Activated CD8-positive, alpha-beta memory T cell treated with anti-CD3 and anti-CD28 coated beads for 24 hours (primary cell): Measurements from ENCODE around the gene UBE2Q2.
A peak's percentile ranks its signal among the peaks of the same experiment; 100 is the strongest.
"Not testable (repeated sequence)": the region's sequence is repeated elsewhere in the genome, so short reads cannot be mapped to it uniquely, and the experiment has no call there.

Experiments
- DNase-seq: peaks from one replicate; pipeline ENCODE4 v3.0.0-alpha.2; 2020

UBE2Q2 gene

DNA sequence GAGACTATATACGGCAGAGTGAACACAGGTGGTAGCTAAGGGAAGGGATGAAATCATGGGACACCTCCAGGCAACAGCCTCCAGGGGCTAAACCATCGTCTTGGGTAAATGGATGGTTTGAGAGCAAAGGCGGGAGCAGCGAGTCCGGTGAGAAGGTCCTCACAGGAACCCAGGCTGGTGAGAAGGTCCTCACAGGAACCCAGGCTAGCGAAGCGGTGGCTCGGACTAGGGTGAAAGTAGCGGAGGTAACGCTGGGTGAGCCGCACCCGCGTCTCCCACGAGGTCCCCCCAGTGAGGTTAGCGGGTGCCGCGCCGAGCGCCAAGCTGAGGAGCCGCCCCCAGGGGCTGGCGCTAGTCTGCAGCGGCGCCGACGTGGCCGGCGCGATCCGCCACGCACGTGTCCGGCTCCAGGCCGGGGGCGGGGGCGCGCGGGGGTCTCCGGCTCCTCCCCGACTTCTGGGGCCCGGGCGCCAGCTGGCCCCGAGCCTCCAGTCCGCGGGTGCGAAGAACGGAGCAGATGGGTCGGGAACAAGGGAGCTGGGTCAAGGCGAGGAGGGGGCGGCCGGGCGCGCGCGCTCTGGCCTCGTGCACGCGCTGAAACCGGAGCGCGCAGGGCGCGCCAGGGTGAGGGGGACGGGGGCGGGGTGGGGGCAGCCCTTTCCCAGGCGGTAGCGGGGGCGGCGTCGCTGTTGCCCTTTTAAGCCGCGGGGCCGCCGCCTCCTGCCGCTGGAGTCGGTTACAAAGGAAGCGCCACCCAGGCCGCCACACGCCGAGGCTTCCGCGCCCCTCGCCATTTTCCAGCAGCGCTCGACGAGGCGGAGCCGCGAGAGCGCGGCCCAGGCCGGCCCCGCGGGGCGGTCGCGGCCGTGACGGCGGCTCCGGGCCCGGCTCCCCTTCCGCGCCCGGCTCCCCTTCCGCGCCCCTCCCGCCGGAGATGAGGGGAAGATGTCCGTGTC, at the start of gene UBE2Q2:
Gene UBE2Q2 (plus strand): TSS at position 726 of the 956 bp plus-strand sequence. CDS start 220 bp downstream, at position 946.
- peak; percentile 88 for DNase-seq

DNA sequence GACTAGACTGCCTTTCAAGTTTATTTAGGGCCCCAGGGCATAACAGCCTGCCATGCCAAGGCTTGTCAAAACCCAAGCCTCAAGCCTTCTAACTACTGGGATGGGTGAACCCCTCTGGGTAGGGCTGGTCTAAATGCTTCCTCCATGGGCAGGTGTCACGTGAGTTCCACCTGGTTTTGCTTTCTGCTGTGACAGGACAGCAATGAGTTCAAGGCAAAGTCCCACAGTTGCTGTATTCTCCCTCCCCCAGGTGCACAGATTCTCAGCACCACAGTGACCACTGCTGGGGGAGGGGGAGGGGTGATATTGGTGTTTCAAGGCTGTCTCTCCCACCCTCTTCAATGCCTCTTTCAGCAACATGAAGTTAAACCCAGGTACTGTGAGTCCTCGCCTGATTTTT, 46.9 kb upstream of the UBE2Q2 start:
- DNase-seq: no peak

DNA sequence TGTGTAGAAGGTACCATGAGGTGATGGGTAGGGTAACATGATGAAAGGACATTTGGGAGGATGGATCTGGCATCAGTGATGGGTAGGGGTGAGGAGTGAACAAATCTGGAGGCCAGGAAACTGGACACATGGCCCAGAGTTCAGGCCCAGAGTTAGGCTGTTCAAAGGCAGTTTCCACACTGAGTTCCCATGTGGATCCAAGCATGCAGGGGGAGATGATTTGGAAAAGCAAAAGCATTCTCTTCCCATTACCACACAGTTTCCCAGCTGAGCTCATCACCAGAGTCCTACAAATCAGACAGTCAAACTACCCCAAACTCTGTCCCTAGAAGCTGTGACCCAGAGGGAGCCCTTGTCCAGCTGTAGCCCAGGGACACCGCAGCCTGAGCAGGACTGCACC, 46.1 kb upstream of the UBE2Q2 start:
- DNase-seq: not testable (repeated sequence)

DNA sequence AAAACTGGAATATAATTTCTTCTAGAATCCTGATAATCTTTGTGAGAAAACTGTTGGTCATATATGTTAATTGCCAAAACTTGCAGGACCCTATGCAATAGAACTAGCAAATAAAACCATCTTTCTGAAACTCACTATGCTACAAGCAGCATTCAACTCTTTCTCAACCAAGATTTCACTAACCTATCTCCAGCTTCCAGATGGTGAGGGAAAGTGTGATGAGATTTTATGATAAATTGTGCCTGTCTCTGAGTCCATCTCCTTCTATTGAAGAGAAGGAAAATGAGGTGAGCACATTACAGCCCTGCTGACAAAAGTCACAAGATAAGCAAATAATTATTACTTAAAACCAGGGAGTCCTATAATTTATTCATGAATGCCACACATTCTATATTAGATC, 44.1 kb upstream of the UBE2Q2 start:
- DNase-seq: no peak

DNA sequence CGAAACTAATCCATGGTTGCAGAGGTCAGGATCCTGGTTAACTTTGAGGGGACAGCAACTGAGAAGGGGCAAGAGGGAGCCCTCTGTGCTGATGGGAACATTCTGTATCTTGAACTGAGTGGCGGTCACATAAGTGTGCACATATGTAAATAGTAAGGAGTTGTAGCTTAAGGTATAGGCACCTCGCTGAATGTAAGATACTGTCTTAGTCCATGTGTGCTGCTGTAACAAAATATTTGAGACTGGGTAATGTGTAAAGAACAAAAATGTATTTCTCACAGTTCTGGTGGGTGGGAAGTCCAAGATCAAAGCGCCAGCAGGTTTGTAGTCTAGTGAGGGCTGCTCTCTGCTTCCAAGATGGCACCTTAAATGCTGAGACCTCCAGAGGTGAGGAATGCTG, 42.8 kb upstream of the UBE2Q2 start:
- not testable (repeated sequence) for DNase-seq

DNA sequence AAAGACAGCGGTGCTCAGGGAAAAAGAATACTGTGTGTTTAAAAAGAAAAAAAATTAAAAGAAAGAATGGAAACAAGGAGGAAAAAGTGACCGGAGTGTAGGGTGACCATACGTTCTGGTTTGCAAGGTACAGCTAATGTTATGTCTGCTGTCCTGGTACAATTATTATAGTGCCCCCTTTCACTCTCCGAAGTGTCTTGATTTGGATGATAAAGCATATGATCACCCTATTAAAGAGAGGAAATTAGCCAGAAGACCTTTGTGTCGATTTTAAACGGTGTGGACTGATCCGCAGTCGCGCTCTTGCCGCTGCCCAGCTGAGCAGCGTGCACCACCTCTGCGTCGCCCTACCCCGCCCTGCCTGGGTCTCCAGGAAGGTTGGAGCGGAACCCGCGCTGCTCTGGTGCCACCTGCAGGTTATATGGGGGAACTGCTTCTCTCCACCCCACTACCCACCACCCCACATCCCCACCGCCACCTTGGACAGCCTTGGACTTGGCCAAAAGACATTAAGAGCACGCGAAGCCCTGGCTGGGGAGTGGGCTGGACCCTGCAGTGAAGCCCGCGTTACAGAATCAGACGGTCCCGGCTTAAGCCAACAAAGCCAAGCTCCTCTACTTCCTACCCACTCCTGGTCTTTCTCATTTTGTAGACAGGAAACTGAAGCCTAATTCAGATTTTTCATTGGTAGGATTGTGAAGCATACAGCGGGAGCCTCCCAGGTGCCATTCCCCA, 41.2 kb upstream of the UBE2Q2 start:
- peak; percentile 90 for DNase-seq

DNA sequence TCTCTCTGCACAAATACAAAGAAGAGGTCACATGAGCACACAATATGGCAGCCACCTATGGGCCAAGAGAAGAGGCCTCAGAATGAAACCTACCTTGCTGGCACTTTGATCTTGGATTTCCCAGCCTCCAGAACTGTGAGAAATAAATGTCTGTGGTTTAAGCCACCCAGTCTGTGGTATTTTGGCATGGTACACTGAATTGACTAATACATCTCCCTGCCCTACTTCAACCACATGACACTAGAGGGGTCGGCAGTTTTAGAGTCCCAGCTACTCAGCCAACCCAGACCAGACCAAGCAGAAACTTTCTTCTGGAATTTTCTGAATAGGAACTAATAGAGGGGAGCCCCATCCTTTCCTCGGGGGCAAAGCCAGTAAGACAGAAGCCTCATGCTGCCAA, 35.8 kb upstream of the UBE2Q2 start:
- DNase-seq: not testable (repeated sequence)

DNA sequence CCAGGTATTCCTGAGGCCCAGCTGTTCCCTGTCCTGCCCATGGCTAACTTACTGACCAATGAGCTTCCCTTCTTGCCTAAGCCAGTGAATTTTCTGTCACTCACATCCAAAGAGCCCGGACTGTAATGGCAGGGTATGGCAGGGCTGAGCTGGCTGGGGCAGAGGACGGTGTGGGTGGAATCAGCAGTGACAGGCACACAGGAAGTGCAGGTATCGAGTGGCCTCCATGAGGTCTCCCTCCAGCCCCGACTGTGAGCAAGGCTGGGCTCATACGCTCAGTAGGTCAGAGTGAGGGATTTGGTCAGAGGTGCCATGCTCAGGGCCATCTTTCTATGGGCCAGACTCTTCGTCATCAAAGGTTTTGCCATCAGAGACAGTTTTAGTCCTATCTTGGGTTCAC, 35.2 kb upstream of the UBE2Q2 start:
- not testable (repeated sequence) for DNase-seq

DNA sequence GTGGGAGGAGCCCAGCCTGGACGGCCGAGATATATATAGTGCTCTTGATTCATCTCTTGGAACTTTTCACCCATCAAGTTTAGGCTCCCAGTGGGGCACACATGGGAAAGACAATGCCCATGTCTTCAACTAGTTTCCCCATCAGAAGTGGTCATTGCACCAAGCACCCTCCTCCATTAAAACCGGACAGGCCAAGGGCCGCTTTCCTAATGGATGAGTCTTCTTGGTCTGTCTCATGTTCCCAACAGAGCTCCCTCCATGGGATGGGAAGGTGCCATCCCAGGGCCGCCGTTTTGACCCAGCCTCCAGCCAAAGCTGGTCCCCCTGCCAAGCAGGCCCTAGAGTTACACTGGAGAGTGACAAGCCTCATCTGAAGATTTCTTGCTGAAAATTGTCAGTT, 34.7 kb upstream of the UBE2Q2 start:
- no peak for DNase-seq

DNA sequence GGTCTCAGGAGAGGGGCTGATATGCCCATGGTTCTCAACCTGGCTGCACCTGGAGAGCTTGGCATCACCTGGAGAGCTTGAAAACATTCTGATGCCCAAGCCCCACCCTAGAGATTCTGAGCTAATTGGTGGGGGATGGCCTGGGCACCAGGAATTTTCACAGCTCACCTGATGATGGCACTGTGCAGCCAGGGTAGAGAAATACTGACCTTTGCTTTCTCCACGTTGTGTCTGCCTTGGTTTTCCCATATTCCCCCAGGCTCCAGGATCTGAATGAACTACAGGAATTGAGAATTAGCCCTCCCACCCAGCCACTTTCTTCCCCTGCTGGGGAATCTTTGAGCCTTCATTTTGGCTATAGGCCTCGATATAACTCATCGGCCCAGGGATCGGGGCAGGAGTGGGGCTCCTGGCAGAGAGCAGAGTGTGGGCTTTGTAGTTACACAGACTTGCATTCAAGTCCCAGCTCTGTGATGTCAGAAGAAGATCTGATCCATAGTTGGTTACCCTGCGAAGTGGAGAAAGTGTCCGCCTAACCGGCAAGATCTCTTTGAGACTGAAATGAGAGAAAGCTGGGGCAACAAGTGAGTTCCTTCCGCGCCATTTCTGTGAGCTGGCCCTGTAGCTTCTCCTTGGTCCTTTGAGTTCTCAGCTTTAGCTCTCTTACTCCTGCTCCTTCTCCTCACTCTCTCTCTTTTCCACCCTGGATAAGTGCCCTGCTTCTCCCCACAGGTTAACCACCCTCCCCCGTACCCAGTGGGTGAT, 33.1 kb upstream of the UBE2Q2 start:
- no peak for DNase-seq

DNA sequence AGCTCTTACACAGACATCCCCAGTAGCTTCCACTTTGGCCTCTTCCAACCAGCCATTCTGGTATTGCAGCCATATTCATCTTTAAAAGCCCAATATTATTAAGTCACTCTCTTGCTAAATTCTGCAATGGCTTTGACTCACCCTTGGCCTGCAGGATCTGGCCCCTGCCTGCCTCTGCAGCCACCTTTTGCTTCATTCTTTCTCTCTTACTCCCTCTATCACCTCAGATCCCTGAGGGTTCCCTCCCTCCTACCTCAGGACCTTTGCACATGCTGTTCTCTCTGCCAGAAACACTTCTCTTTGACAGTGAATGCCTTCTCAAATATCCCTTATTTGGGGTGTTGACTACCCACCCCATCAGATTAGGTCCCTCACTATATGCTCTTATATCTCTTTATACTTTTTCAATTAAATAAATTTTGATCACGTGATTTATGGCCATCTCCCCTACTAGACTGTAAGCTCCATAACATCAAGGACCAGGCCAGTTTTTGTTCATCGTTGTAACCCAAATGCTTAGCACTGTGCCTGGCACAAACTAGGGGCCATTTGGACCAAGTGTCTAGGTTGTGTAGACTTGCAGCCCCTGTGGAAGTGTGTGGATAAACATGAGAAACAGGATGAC, 32.3 kb upstream of the UBE2Q2 start:
- no peak for DNase-seq

DNA sequence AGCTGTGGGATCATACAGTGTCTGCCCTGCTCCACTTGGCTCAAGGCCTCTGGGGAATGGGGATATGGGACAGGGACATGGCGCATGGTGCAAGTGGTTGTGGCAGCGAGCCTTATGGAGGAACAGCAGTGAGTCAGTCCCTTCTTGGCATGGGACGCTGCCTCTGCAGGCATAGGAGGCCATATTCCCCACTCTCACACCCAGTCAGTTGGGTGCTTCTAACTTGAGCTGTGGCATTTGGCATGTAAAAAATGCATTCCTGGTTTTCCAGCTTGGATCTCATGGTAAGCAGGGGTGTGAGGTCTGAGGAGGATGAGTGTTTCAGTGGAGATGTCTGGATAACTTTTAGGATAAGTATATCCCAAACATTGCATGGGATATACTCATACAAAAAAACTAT, 31.6 kb upstream of the UBE2Q2 start:
- no peak for DNase-seq

DNA sequence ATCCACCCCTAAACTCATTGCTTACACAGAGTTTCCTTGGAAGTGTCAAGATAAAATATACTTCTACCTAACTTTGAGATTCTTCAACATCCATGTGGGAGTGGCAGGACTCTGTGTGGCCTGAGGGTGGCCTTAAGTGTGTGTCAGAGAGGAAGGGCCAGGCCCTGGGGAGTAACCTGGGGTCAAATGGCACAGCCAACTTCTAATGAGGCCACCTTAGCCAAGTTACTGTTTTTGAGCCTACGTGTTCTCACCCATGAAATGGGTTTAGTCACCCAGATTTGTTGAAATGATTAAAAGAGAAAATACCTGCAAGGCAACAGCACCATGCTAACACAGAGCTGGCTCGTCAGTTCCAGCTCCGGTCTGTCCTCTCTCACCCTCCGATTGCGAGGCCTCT, 28.5 kb upstream of the UBE2Q2 start:
- no peak for DNase-seq

DNA sequence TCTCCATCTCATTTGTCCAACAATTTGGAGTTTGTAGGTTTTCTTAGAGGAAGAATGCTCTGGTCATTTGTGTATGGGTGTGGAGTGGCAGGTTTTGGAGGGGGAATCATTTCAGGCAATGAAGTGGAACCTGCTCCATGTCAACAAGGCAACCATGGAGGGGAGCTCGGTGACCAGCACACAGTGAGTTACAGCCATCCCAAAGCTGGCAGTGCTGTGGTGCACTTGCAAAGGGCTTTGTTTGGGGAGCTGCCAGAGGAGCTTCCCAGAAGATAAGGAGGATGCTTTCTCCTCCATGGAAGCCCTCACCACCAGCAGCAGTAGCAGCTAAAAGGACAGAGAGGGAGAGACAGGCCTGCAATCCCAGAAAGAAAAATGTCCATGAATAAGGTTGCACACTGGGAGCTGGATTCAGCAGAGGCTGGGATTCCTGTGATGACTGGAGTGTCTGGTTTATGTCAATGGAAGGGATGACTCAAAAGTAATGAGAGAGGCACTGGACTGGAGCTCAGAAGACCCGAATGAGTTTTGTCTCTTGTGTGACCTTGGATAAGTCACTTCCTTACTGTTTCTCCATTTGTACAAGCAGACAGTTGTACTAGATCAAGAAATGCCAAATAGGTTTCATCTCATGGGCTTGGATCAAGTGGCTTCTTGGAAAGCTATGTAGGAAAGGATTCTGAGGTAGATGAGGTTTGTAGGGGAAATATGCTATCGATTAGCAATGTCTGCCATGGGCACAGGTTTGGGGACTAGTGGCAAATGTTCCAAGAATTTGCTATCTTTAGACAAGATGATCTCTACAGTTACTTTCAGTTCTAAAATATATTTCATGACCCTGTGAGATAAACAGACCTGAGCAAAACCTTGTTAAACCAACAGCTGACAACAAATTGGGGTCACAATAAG, 27.2 kb upstream of the UBE2Q2 start:
- no peak for DNase-seq

DNA sequence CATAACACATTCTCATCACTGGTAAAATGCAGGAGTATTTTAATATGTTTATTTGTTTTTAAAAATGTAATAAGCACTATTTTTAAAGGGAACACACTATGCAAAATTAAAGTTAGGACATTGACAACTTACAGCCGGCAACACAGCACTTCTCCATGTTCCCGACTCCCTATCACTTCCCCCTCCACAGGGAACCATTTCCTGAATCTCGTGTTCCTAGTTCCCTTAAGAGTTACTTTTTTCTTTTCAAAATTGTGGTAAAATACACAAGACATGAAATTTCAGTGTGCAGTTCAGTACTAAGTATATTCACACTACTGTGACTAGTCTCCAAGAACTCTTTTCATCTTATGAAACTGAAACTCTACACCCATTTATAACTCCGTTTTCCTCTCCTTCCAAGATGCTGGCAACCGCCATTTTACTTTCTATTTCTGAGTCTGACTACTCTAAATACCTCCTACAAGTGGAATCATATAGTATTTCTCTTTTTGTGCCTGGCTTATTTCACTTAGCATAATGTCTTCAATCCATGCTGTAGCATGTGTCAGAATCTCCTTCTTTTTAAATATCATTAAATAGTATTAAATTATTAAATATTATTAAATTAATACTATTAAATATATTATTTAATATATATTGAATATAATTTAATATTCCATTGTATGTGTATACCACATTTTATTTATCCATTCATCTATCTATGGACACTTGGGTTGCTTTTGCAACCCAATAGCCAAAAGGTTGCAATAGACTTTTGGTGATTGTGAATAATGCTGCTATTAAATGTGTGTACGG, 25.9 kb upstream of the UBE2Q2 start:
- no peak for DNase-seq

DNA sequence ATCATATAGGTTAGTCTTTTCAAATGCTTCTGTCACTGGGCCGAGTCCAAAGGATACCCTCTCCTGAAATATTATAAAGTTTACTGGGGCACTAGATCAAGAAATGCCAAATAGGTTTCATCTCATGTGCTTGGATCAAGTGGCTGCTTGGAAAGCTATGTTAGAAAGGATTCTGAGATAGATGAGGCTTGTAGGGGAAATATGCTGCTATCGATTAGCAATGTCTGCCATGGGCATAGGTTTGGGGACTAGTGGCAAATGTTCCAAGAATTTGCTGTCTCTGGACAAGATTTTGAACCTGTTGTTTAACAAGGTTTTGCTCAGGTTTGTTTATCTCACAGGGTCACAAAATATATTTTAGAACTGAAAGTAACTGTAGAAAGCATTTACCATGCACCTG, 23.0 kb upstream of the UBE2Q2 start:
- DNase-seq: no peak

DNA sequence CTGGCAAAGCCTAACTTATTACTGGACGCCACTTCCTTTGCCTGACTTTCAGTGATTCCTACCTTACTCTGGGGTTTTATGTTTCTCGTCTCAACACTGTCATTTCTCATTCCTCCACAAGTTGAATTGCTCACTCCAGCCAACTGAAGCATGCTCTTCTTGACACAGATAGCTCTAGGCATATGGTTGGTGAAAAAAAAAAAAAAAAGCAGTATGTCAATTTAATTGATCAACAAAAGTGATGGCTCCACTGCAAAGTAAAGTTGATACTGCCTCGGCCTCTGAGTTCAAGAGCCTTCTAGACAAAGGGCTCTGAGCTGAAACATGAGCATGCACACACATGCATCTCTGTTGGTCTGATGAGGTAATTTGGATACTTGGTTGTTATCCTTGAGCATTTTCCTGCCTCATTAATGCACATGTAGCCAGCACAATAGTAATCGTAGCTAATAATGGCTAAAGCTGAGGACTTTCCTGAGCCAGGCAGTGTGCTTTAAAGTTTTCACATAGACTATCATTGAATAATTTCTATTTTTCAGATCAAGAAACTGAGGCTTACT, 21.4 kb upstream of the UBE2Q2 start:
- no peak for DNase-seq

DNA sequence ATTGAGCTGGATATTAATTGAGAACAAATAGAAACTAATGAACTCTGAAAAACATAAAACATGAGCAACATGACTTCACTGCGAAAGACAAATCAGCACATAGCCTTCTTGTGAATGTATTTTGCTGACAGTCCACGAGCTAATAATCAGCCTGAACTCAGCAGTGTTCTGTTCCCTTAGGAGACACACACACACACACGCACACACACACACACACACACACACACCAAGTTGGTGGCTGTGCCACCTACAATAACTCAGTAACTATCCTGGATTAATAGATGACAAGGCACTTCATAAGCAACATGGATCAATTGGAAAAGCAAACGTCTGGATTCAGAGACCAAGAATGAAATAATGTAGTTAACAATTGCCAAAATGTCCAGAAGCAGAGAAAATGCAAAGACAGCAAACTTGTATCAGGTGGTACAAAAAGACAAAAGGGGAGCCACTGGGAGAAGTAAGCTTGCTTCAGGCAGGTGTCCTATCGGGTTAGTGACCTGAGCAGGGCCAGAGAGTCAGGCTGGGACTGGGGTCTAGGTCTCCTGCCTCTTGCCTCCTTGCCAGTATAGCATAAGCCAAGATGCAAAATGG, 20.5 kb upstream of the UBE2Q2 start:
- no peak for DNase-seq

DNA sequence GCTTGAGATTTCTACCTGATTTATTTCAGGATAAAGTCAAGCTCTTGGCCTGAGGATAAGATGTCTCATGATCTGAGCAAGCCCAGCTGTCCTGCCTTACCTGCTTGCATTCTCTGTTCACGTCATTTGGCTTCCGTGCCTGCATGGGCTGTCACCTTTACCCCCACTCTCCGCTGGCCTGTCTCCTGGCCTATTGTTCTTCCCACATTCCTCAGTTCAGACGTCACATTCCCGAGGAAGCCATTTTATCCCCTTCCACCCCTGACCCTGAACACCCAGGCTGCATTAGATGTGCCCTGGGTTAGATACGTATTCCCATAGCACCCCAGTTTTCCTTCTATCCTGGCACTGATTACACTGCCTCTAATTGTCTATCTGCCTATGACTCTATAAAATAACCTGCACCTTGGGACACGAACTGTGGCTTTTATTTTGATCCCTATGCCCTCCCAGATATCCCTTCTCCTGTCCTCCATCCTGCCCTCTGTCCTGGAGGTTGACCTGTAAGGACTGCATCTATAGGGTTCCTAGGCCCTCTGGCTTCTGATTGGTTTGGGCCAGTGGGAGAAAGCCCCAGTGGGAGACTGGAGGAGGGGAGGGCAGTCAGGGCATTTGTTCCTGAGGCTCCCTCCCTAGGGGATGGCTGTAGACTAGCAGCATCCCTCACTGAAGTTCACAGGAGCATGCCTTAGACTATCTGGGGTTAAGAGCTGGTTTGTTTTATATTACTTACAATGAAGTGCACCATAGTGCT, 19.2 kb upstream of the UBE2Q2 start:
- DNase-seq: no peak
